SK-N-SH (cell line): ENCODE results near the gene FGGY. TPM values are rescaled to one million over a fixed set of nuclear protein-coding genes. Genes with fewer than 3 reads are reported as not detected.

Experiments
- CTCF ChIA-PET: fragments of 300-600, 350-600 bp; formaldehyde crosslinking; extraction: SDS; loops from one replicate; lab custom pipeline; 2021; lab: Yijun Ruan, JAX
- POLR2A ChIA-PET: fragments of 350-600 bp; sonication (Branson Sonifier 250); formaldehyde crosslinking; extraction: SDS; loops from one replicate; lab custom pipeline; 2020; ENCODE audit warnings: antibody characterized with exemption, inconsistent platforms; lab: Yijun Ruan, JAX
- DNase-seq: peaks from one replicate; pipeline ENCODE4 v3.0.0; 2012
- H2AFZ ChIP-seq: fragments of 200-600 bp; sonication (generic); 2 replicates; pipeline ENCODE4 v1.8.1; 2016; ENCODE audit warnings: antibody characterized with exemption, mild to moderate bottlenecking, low read depth
- H3F3A ChIP-seq: fragments of 200-600 bp; sonication (generic); replicated peaks from 2 replicates; pipeline ENCODE3; 2016; ENCODE audit warnings: antibody characterized with exemption, mild to moderate bottlenecking; ENCODE audit not compliant: insufficient read depth
- H3K27ac ChIP-seq, 2 experiments: fragments of 200-500 bp in 1 of 2; fragments of 200-600 bp in 1 of 2; sonication (Bioruptor generic) in 1 of 2; sonication (generic), shearing (Covaris generic) in 1 of 2; 2 replicates each; pipeline versions ENCODE4 v1.5.1 to v1.6.1; 2014 to 2016; ENCODE audit warnings: low read depth in 2 of 2, inconsistent platforms in 1 of 2, low read length in 1 of 2, mild to moderate bottlenecking in 1 of 2, mixed read lengths in 1 of 2
- H3K27me3 ChIP-seq: fragments of 200-600 bp; sonication (generic), shearing (Covaris generic); 2 replicates; pipeline ENCODE4 v1.6.1; 2016; ENCODE audit warnings: mixed run types; ENCODE audit not compliant: insufficient read depth
- H3K36me3 ChIP-seq, 2 experiments: fragments of 200-500 bp in 1 of 2; fragments of 200-600 bp in 1 of 2; sonication (Bioruptor generic) in 1 of 2; sonication (generic) in 1 of 2; replicated peaks in 1 of 2; 2 replicates each; pipeline versions ENCODE3 to v1.5.1; 2014 to 2016; ENCODE audit warnings: low read length in 1 of 2, mild to moderate bottlenecking in 1 of 2; ENCODE audit not compliant: insufficient read depth in 2 of 2, control insufficient read depth in 1 of 2
- H3K4me1 ChIP-seq, 2 experiments: fragments of 200-500 bp in 1 of 2; fragments of 200-600 bp in 1 of 2; sonication (Bioruptor generic) in 1 of 2; sonication (generic), shearing (Covaris generic) in 1 of 2; 2 replicates each; pipeline versions ENCODE4 v1.5.1 to v1.6.1; 2014 to 2016; ENCODE audit warnings: low read depth in 1 of 2, low read length in 1 of 2, mixed run types in 1 of 2; ENCODE audit not compliant: insufficient read depth in 2 of 2, control insufficient read depth in 1 of 2
- H3K4me2 ChIP-seq: fragments of 200-600 bp; sonication (generic), shearing (Covaris generic); 2 replicates; pipeline ENCODE4 v1.6.1; 2017; ENCODE audit warnings: mixed run types
- H3K4me3 ChIP-seq, 2 experiments: fragments of 200-500 bp in 1 of 2; fragments of 200-600 bp in 1 of 2; sonication (Bioruptor generic) in 1 of 2; sonication (generic), shearing (Covaris generic) in 1 of 2; 2 replicates each; pipeline versions ENCODE4 v1.5.1 to v1.8.1; 2014 to 2016; ENCODE audit warnings: low read depth in 2 of 2, inconsistent platforms in 1 of 2, low read length in 1 of 2, mild to moderate bottlenecking in 1 of 2, mixed read lengths in 1 of 2, moderate library complexity in 1 of 2
- H3K79me2 ChIP-seq: fragments of 200-600 bp; sonication (generic); 2 replicates; pipeline ENCODE4 v1.8.1; 2017; ENCODE audit warnings: mild to moderate bottlenecking; ENCODE audit not compliant: insufficient read depth
- H3K9ac ChIP-seq: fragments of 200-600 bp; sonication (generic); 2 replicates; pipeline ENCODE4 v1.6.1; 2017; ENCODE audit warnings: mixed run types
- H3K9me2 ChIP-seq: fragments of 200-600 bp; sonication (generic); 2 replicates; pipeline ENCODE4 v1.6.1; 2017; ENCODE audit warnings: mixed run types
- H3K9me3 ChIP-seq: fragments of 200-600 bp; sonication (generic); 2 replicates; pipeline ENCODE4 v1.6.1; 2017; ENCODE audit warnings: mixed run types, mild to moderate bottlenecking, moderate library complexity
- H4K20me1 ChIP-seq: fragments of 200-600 bp; sonication (generic); 2 replicates; pipeline ENCODE4 v1.6.1; 2017; ENCODE audit warnings: mild to moderate bottlenecking, mixed run types; ENCODE audit not compliant: insufficient read depth
- ELF1 ChIP-seq: IDR thresholded peaks from 2 replicates; pipeline ENCODE4 v1.4.0; 2012
- EZH2phosphoT487 ChIP-seq: fragments of 200-600 bp; sonication (generic); IDR thresholded peaks from 2 replicates; pipeline ENCODE4 v1.6.1; 2017; ENCODE audit warnings: low read depth, mixed run types, mild to moderate bottlenecking, antibody characterized with exemption, moderate library complexity, borderline replicate concordance
- FOXJ3 ChIP-seq: sonication (generic); formaldehyde crosslinking; IDR thresholded peaks from 2 replicates; pipeline ENCODE4 v1.5.1; 2020; ENCODE audit warnings: mild to moderate bottlenecking, missing genetic modification reagents
- GATA2 ChIP-seq: sonication (generic); formaldehyde crosslinking; IDR thresholded peaks from 2 replicates; pipeline ENCODE4 v1.5.0; 2020; ENCODE audit warnings: mild to moderate bottlenecking, missing genetic modification reagents
- IRF3 ChIP-seq: fragments of 150-350 bp; IDR thresholded peaks from 2 replicates; pipeline ENCODE4 v1.6.1; 2016; ENCODE audit warnings: mild to moderate bottlenecking, low read depth, low read length
- MEF2A ChIP-seq: IDR thresholded peaks from 2 replicates; pipeline ENCODE4 v1.4.0; 2012; ENCODE audit warnings: low read depth, borderline replicate concordance
- MXI1 ChIP-seq: IDR thresholded peaks from 2 replicates; pipeline ENCODE4 v1.6.1; 2012; ENCODE audit warnings: mild to moderate bottlenecking, low read depth, low read length, improper control_type of control experiment
- RFX5 ChIP-seq: IDR thresholded peaks from 2 replicates; pipeline ENCODE4 v1.6.1; 2012; ENCODE audit warnings: mild to moderate bottlenecking, improper control_type of control experiment, low read length
- RXRA ChIP-seq: IDR thresholded peaks from 2 replicates; pipeline ENCODE4 v1.4.0; 2012; ENCODE audit warnings: low read depth, mild to moderate bottlenecking, borderline replicate concordance
- SMC3 ChIP-seq: IDR thresholded peaks from 2 replicates; pipeline ENCODE4 v1.6.1; 2012; ENCODE audit warnings: low read depth, low read length, improper control_type of control experiment
- TAF1 ChIP-seq: IDR thresholded peaks from 2 replicates; pipeline ENCODE4 v1.6.1; 2012; ENCODE audit warnings: low read depth, mild to moderate bottlenecking, low read length, moderate library complexity, borderline replicate concordance
- TEAD4 ChIP-seq: IDR thresholded peaks from 2 replicates; pipeline ENCODE4 v1.4.0; 2012; ENCODE audit warnings: mild to moderate bottlenecking, borderline replicate concordance; ENCODE audit not compliant: insufficient read depth
- YY1 ChIP-seq: IDR thresholded peaks from 2 replicates; pipeline ENCODE4 v1.4.0; 2012; ENCODE audit warnings: low read depth, mild to moderate bottlenecking
- WGBS: methylation state at CpG from one replicate; pipeline ENCODE4 v1.1.6; 2017; ENCODE audit warnings: low lambda C conversion rate; 5-methylcytosine and 5-hydroxymethylcytosine counted together
- polyA plus RNA-seq, 3 experiments: library from polyadenylated mRNA; depleted of rRNA; stranded (reverse); fragments of >200 nt; gene quantifications; 2 replicates each; pipeline ENCODE4 v1.2.3, GENCODE V29; 2012
- TF ChIP-seq, protein P1 (sequence below): IDR thresholded peaks from 2 replicates; pipeline ENCODE4; 2012
- TF ChIP-seq, protein P2 (sequence below): IDR thresholded peaks from 2 replicates; pipeline ENCODE4 v1.4.0; 2012; ENCODE audit warnings: low read depth
- TF ChIP-seq, protein P3 (sequence below): IDR thresholded peaks from 2 replicates; pipeline ENCODE4 v1.4.0; 2012; ENCODE audit warnings: low read depth, borderline replicate concordance
- TF ChIP-seq, protein P4 (sequence below): fragments of 150-350 bp; IDR thresholded peaks from 2 replicates; pipeline ENCODE4 v1.6.1; 2017; ENCODE audit warnings: antibody characterized with exemption, low read length, low read depth, borderline replicate concordance

The FGGY gene
- polyA plus RNA-seq, 1 of the 3 experiments (the other 2 are of a cell fraction) = 10.3 TPM

DNA sequence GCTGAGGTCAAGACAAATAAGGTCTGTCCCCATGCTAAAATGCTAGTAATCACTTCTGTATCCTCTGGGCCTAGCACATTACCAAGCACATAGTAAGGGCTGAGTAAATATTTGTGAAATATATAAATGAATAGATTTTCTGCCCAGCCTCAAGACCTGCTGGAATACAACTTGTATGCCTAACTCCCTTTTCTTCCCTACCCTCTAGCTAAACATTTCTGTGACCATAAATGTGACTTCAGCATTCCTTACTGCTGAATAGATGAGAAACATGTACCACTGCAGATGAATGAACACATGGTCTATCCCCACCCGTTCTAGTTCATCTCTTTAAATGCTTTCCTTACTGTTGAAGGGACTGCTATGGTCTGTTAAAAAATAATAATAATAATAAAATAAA is 308.9 kb downstream of the FGGY start:
- no peak overlapping the region for H3K9ac ChIP-seq
- peaks cover 2% of the 10 kb centered on the region for H3F3A ChIP-seq
- no peak overlapping the region for H3K4me3 ChIP-seq
- H2AFZ ChIP-seq = no peak overlapping the region
- ChIA-PET CTCF (no interaction called here), POLR2A (no interaction called here)
- H3K27me3 ChIP-seq = no peaks in the 10 kb centered on the region
- H3K36me3 ChIP-seq = no peaks in the 10 kb centered on the region
- no peaks in the 10 kb centered on the region for H3K9me2 ChIP-seq
- 29% methylated on average over 1 of the region's 1 CpG for whole genome bisulfite sequencing
- H3K9me3 ChIP-seq = no peaks in the 10 kb centered on the region
- no peaks in the 10 kb centered on the region for H3K79me2 ChIP-seq
- no peaks in the 10 kb centered on the region for H3K4me1 ChIP-seq
- H3K4me2 ChIP-seq = no peak overlapping the region
- no peak overlapping the region for H3K27ac ChIP-seq
- H4K20me1 ChIP-seq = no peaks in the 10 kb centered on the region
- DNase-seq = no peak
- no peak for TF ChIP-seq ELF1
- no peak for TF ChIP-seq RFX5
- no peak for TF ChIP-seq GATA2 (CRISPR knock-in tag)
- TF ChIP-seq, protein P1, sequence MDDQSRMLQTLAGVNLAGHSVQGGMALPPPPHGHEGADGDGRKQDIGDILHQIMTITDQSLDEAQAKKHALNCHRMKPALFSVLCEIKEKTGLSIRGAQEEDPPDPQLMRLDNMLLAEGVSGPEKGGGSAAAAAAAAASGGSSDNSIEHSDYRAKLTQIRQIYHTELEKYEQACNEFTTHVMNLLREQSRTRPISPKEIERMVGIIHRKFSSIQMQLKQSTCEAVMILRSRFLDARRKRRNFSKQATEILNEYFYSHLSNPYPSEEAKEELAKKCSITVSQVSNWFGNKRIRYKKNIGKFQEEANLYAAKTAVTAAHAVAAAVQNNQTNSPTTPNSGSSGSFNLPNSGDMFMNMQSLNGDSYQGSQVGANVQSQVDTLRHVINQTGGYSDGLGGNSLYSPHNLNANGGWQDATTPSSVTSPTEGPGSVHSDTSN = no peak
- no peak for TF ChIP-seq FOXJ3 (CRISPR knock-in tag)
- no peak for TF ChIP-seq MEF2A
- no peak for TF ChIP-seq MXI1
- no peak for TF ChIP-seq RXRA
- no peak for TF ChIP-seq IRF3
- TF ChIP-seq, protein P2, sequence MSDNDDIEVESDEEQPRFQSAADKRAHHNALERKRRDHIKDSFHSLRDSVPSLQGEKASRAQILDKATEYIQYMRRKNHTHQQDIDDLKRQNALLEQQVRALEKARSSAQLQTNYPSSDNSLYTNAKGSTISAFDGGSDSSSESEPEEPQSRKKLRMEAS = no peak
- TF ChIP-seq, protein P3, sequence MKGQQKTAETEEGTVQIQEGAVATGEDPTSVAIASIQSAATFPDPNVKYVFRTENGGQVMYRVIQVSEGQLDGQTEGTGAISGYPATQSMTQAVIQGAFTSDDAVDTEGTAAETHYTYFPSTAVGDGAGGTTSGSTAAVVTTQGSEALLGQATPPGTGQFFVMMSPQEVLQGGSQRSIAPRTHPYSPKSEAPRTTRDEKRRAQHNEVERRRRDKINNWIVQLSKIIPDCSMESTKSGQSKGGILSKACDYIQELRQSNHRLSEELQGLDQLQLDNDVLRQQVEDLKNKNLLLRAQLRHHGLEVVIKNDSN = no peak
- TF ChIP-seq, protein P4, sequence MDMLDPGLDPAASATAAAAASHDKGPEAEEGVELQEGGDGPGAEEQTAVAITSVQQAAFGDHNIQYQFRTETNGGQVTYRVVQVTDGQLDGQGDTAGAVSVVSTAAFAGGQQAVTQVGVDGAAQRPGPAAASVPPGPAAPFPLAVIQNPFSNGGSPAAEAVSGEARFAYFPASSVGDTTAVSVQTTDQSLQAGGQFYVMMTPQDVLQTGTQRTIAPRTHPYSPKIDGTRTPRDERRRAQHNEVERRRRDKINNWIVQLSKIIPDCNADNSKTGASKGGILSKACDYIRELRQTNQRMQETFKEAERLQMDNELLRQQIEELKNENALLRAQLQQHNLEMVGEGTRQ = no peak
- TF ChIP-seq EZH2phosphoT487 = no peak
- no peak for TF ChIP-seq TAF1
- no peak for TF ChIP-seq TEAD4
- no peak for TF ChIP-seq YY1
- no peak for TF ChIP-seq SMC3
